Endothelial cell of umbilical vein (primary cell): ENCODE results near the gene PLXNA4.

Experiments
- MYC ChIP-seq: IDR thresholded peaks from one replicate; pipeline ENCODE4 v1.6.1; 2011; ENCODE audit warnings: mild to moderate bottlenecking, low read depth, low read length
- POLR2A ChIP-seq: IDR thresholded peaks from 2 replicates; pipeline ENCODE4 v1.6.1; 2012; ENCODE audit warnings: low read depth, mild to moderate bottlenecking, control low read depth, low read length
- POLR2AphosphoS5 ChIP-seq: IDR thresholded peaks from 2 replicates; pipeline ENCODE4 v1.6.1; 2012; ENCODE audit warnings: low read depth, mild to moderate bottlenecking, control low read depth, low read length, moderate library complexity; ENCODE audit not compliant: insufficient read depth
- TF ChIP-seq, protein P1 (sequence below), 2 donors: IDR thresholded peaks; 1 replicate in 1 of 2; 2 replicates in 1 of 2; pipeline ENCODE4 v1.5.1; 2011; ENCODE audit warnings: low read length in 2 of 2, mild to moderate bottlenecking in 2 of 2, moderate library complexity in 2 of 2, control low read depth in 1 of 2, inconsistent platforms in 1 of 2, low read depth in 1 of 2; ENCODE audit not compliant: insufficient read depth in 1 of 2; ENCODE audit errors: extremely low read depth in 1 of 2

DNA sequence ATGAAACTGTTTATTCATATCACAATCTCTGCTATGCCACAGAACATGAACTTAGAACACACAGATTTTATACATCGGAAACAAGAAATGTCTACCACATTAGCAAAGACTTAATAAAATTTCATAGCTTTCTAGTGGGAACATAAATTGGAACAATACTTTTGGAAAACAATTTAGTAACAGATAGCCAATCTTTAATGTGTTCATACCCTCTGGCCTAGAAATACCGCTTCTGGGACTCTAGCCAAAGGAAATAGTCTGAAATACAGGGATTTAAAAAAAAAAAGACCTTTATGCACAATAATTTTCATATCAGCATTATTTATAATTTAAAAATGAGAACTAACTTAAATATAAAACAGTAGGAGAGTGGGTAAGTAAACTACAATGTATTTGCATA, 168.5 kb downstream of the PLXNA4 start:
- TF ChIP-seq MYC (no peak), POLR2AphosphoS5 (no peak), POLR2A (no peak)
- TF ChIP-seq, protein P1, sequence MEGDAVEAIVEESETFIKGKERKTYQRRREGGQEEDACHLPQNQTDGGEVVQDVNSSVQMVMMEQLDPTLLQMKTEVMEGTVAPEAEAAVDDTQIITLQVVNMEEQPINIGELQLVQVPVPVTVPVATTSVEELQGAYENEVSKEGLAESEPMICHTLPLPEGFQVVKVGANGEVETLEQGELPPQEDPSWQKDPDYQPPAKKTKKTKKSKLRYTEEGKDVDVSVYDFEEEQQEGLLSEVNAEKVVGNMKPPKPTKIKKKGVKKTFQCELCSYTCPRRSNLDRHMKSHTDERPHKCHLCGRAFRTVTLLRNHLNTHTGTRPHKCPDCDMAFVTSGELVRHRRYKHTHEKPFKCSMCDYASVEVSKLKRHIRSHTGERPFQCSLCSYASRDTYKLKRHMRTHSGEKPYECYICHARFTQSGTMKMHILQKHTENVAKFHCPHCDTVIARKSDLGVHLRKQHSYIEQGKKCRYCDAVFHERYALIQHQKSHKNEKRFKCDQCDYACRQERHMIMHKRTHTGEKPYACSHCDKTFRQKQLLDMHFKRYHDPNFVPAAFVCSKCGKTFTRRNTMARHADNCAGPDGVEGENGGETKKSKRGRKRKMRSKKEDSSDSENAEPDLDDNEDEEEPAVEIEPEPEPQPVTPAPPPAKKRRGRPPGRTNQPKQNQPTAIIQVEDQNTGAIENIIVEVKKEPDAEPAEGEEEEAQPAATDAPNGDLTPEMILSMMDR (IDR thresholded peaks at IDR 0.05; ENCODE audit: extremely low read depth in 1 of 2, insufficient read depth in 1 of 2, low read depth in 1 of 2, low read length in 2 of 2): no peak
